Suppressor macrophage treated with lipopolysaccharide for 1 hour (primary cell): ENCODE results near the gene MRPL55.

Experiments used
- DNase-seq, 3 donors: peaks; one replicate each; pipeline ENCODE4 v3.0.0-alpha.2; 2020 to 2022

The MRPL55 gene

DNA sequence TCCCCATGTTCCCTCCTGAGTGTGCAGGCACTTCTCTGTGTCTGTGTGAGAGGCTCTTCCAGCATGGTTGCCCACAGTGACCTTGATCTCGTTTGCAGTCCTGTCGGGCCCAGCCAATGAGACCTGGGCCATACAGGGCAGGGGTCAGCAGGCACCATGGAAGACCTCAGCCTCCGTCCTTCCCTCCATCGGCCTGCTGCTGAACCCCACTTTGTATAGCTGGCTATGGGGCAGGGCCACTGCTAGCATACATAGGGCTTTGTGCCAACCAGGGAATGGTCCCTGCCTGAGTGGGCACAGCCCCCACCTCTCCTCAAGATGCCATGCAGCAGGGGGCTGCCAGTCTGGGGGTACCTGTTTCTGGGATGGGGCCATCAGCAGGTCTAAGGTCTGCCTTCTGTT, 9.8 kb downstream of the MRPL55 start:
- no peak for DNase-seq

DNA sequence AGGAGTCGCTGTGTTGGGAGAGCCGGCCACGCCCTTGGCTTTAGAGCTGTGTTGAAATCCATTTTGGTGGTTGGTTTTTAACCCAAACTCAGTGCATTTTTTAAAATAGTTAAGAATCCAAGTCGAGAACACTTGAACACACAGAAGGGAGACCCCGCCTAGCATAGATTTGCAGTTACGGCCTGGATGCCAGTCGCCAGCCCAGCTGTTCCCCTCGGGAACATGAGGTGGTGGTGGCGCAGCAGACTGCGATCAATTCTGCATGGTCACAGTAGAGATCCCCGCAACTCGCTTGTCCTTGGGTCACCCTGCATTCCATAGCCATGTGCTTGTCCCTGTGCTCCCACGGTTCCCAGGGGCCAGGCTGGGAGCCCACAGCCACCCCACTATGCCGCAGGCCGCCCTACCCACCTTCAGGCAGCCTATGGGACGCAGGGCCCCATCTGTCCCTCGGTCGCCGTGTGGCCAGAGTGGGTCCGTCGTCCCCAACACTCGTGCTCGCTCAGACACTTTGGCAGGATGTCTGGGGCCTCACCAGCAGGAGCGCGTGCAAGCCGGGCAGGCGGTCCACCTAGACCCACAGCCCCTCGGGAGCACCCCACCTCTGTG, 10.7 kb downstream of the MRPL55 start:
- DNase-seq = no peak

DNA sequence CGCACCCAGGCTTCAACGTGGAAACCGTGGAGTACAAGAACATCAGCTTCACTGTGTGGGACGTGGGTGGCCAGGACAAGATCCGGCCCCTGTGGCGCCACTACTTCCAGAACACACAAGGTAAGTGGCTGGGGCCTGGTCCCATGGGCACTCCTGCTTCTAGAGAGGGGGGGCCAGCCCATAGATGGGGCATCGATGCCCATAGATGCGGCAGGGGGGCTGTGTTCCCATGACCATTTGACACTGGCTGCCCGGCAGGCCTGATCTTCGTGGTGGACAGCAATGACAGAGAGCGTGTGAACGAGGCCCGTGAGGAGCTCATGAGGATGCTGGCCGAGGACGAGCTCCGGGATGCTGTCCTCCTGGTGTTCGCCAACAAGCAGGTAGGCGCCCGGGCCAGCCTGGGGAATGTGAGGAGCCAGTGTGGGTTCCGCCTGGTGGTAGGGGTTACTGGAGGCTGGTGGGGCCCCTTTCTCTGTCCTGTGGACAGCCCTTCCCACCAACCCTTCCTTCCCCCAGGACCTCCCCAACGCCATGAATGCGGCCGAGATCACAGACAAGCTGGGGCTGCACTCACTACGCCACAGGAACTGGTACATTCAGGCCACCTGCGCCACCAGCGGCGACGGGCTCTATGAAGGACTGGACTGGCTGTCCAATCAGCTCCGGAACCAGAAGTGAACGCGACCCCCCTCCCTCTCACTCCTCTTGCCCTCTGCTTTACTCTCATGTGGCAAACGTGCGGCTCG, 11.6 kb downstream of the MRPL55 start:
- no peak for DNase-seq

DNA sequence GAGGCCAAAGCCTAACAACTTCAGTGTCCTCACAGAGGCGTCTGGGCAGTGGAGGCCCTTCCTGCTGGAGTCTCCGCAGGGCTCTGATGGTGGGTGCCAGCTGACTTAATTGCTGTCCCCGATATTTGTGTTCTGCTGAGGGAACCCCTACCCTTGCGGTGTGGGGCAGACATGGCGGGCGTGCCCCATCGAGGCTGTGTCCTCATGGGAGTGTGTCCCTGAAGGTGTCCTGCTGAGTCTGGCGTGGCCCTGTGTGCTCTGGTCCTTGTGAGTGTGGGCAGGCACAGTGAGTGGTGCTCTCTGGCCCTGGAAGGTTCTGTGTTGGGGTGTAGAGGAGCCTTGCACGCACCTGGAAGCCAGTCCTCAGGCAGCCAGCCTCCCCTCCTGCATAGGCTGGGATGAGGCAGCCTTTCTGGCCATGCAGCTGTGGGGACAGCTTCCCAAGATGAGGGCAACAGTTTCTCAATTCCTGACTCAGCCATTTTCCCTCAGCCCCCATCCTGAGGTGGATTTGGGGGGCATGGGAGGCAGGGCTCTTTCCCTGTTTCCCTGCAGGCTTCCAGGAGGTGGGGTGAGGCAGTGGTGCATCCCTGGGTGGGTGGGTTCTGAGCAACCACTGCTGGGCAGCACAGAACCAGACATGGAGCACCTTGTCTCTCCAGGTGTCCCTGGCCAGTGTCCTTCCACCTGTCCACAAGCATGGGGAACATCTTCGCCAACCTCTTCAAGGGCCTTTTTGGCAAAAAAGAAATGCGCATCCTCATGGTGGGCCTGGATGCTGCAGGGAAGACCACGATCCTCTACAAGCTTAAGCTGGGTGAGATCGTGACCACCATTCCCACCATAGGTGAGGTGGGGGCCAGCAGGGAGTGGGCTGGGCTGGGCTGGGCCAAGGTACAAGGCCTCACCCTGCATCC, 12.4 kb downstream of the MRPL55 start:
- DNase-seq = no peak

DNA sequence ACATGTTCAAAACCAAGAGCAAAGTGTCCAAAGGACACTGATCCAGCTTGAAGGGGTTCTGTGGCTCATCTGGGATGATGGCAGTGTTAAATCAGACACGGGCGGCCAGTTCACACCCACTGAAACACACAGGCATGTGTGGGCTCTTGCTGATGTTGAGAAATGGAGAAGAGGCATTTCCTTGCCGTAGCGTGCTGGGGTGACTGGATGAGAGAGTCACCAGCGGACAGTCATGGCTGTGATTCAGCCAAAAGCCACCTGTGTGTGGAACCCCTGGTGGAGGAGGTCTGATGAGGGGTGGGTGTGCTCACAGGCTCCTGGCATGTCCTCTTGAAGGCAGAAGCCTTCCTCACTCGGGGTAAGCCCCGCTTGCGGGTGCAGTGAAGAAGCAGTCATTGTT, 13.2 kb downstream of the MRPL55 start:
- DNase-seq = peak; percentile 70 to 79 (median 72)

DNA sequence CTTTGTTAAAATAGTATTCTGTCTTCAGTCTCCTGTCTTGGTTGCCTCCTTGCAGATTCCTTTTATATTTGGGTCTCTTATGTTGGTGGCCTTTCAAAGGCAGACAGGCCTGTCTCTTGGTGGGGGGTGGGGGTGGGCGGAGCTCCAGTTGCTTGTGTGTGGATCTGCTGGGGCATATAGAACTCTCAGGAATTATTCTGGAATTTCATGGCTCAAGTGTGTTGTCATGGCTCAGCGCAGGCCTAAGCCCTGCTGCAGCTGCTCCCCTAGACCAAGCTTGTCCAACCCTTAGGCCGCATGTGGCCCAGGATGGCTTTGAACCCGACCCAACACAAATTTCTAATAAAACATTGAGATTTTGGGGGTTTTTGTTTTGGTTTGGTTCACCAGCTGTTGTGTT, 13.9 kb downstream of the MRPL55 start:
- DNase-seq = no peak

DNA sequence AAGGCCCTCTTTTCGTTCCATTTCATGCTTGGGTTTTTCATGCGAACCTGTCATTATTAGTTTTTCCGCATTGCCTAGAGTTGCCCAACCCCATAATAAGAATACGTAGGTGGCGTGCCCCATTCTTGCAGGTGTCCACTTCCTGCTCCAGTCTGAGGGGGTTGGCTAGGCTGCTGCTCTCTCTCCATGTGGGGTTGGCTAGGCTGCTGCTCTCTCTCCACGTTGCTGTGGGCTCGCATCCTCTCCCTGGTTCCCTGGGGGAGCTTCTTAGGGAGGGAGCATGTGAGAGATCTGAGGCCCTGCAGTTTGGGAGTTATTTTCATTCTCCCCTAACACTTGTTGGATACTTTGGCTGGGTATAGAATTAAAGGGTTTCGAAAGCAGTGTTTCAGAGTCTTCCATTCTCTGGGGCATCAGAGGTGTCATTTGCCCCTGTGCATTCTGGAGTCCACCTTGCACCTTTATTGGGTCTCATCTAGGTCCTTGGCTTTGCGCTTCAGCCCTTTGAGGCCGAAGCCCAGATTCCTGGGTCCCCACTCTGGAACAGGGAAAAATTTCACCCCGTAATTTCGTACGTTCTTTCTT, 14.6 kb downstream of the MRPL55 start:
- no peak for DNase-seq

DNA sequence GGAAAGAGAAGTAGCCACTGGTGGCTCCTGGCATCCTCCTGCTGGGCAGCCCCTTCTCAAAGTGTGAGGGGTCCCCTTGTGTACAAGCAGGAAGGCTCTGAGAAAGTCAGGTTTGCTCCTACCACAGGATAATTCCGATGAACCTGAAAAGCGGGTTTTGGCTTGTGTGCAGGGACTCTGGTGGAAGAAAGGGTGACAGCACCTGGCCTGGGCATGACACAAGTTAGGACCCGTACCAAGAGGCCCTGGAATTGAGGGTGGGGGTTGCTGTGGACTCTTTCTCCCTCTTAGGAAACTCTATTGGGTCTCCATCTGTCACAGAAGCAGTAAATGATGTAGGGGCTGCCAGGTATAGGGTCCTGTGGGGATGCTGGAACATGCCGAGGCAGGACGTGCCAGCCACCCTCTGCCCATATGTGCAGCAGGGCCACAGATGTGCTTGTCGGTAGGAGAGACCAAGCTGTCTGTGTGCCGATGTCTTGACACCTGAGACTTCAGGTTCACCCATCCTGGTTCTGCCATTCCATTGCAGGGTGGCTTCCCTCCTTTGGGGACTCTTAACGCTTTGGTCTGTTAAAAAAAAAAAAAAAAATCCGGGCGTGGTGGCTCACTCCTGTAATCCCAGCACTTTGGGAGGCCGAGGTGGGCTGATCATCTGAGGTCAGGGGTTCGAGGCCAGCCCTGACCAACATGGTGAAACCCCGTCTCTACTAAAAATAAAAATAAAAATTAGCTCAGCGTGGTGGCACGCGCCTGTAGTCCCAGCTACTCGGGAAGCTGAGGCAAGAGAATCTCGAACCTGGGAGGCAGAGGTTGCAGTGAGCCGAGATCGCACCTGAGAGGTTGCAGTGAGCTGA, 15.8 kb downstream of the MRPL55 start:
- DNase-seq = no peak

DNA sequence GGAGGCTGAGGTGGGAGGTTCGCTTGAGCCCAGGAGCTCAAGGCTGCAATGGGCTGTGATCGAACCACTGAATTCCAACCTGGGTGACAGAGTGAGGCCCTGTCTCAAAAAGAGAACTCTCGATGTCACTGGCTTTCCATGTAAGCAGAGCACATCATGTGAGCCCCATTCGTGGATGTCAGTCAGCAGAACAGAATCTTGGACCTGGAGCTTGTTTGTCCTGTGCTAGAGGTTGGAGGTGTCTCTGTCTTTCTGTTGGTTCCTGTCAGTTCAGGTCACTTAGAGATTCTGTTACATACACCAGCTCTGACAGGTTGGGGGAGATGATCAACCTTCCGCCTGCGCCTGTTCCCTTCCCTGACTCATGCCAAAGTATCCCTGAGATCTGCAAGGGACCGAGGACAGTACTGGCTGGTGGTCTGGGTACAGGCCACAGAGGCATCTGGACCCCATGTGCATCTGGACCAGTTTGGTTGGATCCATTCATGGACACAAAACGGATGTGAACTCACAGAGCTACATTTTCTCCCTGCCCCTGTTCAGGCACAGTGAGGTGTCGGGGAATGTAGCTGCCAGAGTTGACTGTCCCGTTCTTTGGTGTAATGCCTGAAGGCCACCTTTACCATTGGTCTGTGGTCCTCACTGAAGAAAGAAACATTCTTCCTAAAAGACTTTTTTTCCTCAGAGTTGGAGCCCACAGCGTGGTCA, 16.6 kb downstream of the MRPL55 start:
- no peak for DNase-seq

DNA sequence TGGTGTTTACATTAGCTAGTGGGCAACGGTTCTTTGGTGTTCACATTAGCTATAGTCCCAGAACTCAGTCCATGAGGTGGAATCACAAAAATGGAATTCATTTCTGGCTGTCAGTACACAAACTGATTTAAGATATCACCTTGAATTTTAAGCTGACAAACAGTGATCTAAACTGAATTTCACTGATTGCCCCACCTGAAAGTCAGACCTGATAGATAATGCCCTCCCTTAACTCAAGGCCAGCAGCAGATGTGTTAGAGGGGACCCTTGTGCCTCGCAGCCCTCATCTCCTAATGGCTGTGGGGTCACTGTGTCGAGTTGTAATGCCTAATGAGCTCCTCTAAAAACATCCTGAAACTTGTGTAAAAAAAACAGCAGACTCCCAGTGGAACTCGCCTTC, 18.0 kb downstream of the MRPL55 start:
- no peak for DNase-seq

DNA sequence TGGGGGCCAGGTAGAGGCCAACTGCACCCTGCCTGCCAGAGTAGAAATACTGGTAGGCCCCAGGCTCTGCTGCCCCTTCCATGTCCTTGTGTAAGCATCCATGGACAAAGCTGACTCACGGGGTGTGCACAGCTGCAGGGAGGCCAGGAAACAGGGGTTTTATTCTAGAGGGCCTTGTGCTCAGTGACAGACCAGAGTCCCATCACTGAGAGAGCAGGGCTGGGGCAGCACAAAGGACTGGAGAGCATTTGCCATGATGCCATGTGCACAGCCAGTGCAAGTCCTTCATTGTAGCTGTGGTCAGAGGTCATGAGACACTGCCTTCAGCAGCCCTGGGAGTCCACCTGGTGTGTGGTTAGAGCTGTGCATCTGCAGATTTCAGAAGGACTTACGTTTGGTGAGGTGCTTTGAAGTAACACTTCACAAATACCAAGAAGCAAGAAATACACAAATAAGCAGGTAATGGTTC, 18.5 kb downstream of the MRPL55 start:
- DNase-seq = peak in 1 of 3 donors; percentile 38

DNA sequence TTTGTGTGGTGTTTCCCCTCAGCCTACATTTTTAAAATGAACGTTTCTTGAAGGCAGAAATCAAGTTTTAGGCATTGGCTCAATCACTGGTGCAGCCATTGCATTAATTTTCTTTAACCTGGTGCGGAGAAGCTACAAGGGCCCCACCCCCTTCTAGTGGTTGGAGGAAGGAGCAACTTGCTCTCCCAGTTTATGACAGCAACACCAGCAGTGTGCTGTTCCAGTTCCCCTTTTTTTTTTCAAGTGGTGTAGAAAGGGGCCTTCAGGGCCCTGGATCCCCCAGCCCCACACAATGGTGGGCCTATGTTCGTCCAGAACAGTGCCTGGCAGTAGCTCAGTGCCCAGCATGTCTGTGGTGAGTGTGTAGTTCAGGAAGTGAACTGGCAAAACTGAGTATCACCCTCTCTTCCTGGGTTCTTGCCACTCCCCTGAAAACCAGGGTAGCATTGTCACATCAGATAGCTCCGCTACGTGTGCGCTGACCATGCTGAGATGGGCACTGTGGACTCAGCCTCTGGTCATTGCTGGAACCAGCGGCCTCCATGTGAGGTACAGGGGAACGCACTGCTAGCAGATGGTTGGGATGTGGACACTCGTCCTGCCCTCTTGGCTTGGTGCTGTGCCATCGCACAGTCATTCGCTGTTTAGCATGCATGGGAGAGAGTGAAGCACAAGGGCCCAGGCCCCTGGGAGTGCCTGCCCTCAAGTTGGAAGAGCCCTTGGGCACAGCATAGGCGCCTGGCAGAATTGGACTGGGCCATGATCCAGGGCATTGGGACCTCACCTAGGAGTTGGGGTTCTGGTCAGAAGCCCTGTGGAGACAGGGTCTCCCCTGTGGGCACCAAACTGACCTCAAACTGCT, 19.3 kb downstream of the MRPL55 start:
- DNase-seq = peak; percentile 62 to 69 (median 65)

DNA sequence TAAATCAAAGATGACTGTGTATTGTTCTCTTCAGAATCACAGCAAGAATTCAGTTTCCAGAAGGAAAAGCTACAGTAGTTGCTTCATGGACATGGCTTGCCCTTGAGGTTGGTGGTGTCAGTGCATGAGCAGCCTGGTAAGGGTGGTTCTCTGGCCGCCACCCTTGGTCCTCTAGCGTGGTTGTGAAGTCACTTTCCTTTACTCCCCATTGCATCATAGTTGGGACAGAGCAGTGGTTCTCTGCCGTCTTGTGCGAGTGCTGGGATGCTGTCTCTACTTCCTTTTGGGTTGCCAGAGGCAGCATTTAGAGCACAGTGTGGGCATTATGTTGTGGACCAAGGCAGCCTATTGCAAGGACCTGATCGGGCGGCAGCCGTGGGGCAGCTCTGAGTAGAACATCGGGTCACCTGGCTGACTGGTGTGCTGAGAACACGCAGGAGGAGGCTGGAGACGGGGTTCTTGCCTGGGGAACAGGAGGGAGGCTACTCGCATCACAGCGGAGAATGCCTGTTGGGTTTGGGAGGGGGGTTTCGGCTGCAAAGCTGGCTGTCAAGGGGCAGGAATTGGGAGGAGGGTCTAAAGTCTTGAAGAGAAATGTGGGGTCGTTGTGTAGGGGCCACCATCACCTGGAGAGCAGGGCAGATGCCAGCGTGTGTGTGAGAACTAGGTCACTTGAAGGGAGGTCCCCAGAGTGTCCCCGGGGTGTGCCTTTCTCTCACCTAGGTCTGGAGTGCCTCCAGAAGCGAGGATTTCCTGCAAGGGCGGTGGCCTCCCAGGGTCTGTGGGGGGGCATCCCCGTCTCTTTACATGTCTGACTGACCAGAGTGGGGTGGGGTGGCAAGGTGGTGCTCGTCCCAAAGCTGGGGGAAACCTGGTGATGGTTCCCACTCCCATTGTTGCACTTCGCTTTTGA, 20.3 kb downstream of the MRPL55 start:
- DNase-seq = peak; percentile 86 to 88 (median 87)

DNA sequence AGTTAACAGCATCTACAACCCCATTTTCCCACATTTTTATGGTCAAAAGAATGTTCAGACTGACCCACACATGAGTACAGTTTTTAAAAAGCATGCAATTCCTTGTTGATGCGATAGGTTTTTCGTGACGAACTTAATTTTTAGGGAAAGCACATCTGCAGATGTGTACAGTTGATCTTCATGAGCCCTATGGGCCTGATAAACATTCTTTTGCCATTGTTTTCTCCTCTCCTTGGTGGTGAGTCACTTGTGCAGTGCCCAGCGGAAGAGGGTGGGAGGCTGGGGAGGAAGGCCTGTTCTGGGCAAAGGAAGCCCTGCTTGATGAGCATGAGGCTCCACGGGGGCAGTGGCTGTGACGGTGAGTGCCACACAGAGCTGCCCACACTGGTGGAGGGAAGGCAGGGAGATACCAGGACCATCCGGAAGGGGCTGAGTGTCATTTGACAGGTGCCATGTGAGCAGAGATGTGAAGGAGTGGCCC, 21.3 kb downstream of the MRPL55 start:
- DNase-seq = peak; percentile 92 to 93 (median 93)

DNA sequence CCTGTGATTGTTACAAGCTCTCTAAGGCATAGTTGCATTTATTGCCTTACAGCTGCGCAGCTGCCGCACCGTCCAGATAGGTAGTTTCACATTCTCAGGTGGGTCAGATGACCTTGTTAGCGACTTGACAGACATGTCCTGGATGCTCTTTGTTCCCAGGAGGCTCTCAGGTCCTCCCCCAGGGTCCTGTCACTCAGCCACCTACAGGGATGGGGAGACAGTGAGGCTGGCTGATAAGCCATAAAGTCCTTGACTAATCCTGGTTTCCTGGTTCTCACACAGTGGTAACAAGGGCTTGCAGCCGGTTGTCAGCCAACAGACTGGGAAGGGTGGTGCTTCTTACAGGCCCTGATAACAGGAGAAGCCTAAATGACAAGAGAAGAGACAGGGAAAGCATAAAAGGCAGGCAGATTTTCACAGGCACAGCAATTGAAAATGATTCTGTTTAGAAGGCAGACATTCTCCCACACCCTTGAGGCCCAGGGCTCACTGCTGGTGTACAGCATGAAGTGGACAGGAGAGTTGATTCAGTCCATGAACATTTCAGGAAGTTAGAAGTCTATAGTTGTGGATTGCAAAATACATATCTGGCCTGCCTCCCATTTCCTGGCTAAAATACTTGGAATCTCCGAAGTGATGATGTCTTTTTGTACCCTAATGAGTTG, 23.7 kb downstream of the MRPL55 start:
- peak; percentile 82 to 95 (median 91) for DNase-seq

DNA sequence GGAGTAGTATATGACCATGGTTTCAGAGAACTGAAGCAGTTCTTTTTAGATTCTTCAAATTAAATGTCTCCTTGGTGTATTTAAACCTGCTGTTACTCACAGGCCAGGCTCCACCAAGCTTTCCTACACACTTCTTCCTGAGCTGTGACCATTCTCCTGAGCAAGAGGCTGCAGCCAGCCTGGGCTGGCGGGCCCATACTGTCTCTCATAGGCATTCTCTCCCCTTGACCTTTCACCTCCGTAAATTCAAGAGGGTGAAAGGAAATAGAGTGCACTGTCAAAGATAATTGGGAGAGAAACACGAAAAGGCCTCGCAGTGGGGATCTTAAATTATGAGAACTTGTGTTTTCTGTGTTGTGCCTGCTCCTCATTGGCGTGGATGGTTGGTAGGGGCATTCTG, 24.3 kb downstream of the MRPL55 start:
- DNase-seq = no peak

DNA sequence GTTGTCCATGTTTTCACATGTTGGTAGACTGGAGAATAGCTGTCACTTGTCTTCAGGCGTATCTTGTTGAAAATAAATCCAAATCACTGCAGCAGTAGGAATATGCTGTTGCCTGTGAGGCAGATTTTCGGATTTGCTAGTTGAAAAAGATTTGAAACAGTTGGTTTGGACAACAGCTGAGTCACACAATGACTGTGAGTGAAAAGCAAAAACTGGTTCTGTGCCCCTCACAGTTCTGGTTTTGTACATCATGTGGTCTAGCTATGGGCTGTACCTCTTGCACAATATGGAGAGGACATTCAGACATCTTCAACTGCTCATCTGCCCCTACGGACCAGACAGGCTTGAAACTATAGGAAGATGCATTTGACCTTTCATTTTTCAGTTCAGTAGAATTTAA, 24.8 kb downstream of the MRPL55 start:
- DNase-seq = peak; percentile 74 to 90 (median 88)

DNA sequence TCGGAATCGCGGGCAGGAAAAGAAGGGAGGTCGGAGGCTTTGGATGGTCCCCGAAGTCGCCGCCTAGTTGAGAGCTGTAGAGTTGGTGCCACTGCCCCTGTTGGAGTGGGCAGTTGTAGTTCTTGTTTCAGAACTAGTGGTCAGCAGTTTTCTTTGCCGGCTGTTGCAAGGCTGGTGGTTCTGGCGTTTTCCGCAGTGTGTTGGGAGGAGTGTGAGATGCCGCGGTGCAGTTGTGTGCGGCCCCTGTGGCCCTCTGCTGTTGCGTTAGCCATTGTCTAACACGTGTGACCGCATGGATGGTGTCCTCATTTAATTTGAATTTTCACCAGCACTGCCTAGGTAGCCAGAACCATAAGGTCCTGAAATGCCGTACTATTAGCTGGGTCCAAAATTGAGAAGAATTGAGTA, 25.2 kb downstream of the MRPL55 start:
- DNase-seq = peak; percentile 75 to 79 (median 78)
